GM21717 (cell line): Measurements from ENCODE around the gene EPB41L4B.
"Not testable (repeated sequence)": the region's sequence is repeated elsewhere in the genome, so short reads cannot be mapped to it uniquely, and the experiment has no call there.

ENCODE experiments used
- ATAC-seq: cut with Tn5 transposase; IDR thresholded peaks from one replicate; pipeline ENCODE4 v1.9.1; 2021; ENCODE audit warnings: mild to moderate bottlenecking, moderate library complexity; ENCODE audit not compliant: unreplicated experiment

EPB41L4B gene

DNA sequence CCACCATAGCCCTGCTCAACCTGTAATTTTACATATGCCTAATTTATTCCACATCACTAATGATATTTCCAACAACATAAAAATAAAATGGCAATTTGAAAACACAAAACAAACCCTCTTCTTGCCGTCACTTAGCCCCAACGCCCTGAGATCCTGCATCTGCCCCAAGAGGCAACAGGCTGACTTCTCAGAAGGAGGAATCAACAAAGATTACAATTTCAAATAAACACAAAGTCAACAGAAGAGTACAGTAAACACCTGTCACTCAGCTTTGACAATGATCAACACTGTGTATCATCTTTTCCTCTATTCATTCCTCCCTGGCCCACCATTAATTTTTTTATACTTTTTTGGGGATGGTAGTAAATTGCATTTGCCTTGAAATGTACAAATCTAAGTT, 19.8 kb downstream of the EPB41L4B start:
- no peak for ATAC-seq

DNA sequence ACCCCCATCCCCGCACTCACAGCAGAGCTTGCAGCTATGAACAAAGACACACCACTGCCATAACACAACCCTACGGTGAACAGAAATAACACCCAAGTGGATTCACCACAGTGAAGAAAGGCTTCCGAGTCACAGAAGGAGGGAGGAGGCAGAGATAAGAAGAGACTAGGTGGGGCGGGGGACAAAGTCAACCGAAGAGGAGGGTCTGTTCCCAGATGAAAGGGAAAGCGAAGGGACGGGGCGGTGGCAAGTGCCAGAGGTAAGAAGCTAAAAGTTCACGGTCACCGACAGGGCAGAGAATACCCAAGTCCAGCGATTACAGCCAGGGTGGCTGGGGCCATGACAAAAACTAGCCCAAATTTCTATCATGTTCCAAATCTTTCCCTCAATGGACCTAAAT, 21.0 kb downstream of the EPB41L4B start:
- ATAC-seq = no peak

DNA sequence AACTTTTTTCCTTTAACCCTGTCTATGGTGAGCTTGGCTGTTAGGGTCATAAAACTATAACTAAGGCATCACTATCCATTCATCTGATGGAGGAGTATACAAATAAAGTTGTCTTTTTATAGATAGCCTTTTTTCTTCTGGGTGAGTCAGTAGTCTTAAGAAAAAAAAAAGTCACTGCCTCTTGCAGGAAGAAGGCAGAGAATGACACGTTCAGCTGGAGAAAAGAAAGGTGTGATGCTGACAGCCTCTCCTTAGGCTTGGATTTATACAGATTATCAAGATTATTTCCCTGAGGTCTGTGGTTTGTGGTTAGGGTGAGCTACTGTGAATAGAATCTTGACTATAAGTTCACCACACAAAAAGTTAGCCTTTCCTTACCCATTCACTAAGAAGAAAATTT, 23.0 kb downstream of the EPB41L4B start:
- no peak for ATAC-seq

DNA sequence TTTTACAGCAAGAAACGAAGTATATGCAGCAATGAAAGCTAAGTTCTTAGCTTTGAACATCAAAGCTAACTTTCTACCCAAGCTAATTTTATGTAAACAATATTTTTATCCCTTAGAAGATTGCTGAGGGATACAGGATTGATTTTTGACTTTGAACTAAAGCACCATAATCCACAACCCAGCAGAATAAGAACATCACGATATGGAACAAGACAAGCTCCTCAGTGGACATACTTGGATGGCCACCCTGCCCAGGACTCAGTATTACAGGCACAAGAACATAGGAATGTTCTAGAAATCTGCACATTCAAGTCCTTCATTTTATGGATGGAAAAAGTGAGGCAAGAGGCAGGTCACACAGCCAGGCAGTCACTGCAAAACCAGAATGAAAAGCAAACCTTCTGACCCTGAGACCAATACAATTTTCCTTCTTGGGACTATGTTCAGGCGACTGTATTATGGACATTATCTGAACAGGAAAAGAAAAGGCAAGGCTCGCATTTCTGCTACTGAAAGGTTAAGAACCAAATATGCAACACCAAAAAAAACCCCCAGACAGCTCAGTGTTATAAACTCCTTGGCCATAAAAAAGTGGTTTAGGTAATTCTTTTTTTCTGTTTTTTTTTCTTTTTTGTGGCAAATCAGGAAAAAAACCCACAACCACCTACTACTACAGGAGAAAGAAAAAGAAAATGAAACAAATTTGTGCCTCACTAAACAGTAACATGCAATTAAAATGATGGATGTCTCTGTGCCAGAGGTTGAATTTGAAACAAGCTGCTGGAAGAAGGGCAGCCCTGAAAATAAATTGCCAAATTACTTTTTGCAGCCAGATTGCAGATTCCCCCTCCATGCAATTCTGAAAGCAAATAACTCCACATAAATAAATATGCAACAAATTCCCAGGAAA, 25.4 kb downstream of the EPB41L4B start:
- no peak for ATAC-seq

DNA sequence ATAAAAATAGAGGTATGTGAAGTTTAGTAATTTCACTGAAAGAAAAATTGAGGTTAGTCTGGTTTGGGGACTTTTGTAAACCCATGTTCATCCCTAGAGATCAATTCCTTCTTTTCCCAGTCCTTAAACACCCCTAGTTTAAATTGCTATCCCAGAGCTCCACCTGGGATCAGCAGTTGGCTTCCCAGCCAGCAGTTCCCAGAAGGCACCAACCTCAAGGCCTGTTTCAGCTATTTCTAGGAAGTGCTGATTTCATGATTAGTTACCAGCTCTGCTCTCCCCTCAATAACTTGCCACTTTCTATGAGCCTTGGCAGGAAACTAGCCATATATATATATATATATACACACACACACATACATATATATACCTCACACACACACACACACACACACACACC, 30.5 kb downstream of the EPB41L4B start:
- no peak for ATAC-seq

GRCh38 chr9:109289931-109290330, 30.9 kb downstream of the EPB41L4B start:
- no peak for ATAC-seq

DNA sequence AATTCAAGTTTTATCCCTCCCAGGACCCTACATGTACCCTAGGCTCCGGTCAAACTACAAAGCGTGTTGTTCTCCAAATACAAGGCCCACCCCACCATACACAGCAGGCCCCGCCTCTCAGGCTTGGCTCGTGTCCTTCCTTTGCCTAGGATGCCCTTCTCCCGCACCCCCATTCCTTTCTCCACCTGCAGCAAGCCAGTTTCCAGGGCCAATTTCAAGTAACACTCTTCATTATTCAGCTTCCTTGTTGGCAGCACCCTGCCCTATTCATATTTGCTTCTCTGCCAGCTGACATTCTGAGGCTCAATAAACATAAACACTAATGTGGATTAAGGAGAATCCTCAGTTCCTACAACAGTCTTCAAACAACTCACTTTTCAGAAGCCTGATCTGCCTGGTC, 31.7 kb downstream of the EPB41L4B start:
- ATAC-seq = no peak

- ATAC-seq = no peak
These were observed 33.9 kb downstream of the EPB41L4B start for GRCh38 chr9:109286981-109287380.

DNA sequence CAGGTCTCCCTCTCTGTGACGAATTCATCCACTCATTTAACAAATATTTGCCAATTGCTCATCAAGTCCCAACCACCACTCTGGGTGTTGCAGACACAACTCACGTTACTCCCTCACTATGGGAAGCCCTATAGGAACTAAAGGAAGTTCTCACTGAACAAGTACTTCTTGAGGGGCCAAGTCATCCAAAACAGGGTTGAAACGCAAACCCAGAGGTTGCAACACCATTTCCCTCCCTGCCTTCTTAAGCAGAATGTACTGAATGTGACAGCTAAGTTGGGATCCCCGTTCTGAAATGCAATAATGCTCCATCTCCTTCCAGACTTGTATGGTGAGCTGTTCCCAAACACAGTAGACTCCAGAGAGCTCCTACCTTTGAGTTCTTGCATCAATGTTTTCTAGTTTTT, 34.3 kb downstream of the EPB41L4B start:
- no peak for ATAC-seq

GRCh38 chr9:109283672-109284071, 37.2 kb downstream of the EPB41L4B start:
- ATAC-seq = not testable (repeated sequence)

GRCh38 chr9:109283012-109283411, 37.8 kb downstream of the EPB41L4B start:
- ATAC-seq = no peak

GRCh38 chr9:109282302-109282701, 38.6 kb downstream of the EPB41L4B start:
- no peak for ATAC-seq

GRCh38 chr9:109281518-109281917, 39.3 kb downstream of the EPB41L4B start:
- ATAC-seq = no peak

GRCh38 chr9:109278848-109279247, 42.0 kb downstream of the EPB41L4B start:
- no peak for ATAC-seq

DNA sequence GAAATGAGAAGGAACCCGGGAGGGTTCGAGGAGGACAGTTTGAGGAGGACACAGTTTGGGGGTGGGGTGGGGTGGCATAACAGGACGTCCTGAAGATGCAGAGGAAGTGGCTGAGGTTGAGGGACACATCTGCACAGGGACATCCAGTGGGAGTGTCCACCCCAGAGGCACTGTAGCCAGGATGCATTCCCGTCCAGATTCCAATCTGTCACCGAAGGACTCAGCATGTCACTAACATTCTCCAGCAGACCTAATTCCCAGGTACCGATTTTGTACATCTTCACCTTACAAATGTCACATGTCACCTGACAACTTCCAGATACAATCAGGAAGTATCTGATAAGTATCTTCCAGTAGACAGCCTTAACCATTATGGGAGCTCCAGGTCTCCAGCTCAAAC, 42.6 kb downstream of the EPB41L4B start:
- ATAC-seq = no peak

- no peak for ATAC-seq
These were observed 43.4 kb downstream of the EPB41L4B start for GRCh38 chr9:109277451-109277850.

GRCh38 chr9:109276469-109277440, 44.1 kb downstream of the EPB41L4B start:
- no peak for ATAC-seq

DNA sequence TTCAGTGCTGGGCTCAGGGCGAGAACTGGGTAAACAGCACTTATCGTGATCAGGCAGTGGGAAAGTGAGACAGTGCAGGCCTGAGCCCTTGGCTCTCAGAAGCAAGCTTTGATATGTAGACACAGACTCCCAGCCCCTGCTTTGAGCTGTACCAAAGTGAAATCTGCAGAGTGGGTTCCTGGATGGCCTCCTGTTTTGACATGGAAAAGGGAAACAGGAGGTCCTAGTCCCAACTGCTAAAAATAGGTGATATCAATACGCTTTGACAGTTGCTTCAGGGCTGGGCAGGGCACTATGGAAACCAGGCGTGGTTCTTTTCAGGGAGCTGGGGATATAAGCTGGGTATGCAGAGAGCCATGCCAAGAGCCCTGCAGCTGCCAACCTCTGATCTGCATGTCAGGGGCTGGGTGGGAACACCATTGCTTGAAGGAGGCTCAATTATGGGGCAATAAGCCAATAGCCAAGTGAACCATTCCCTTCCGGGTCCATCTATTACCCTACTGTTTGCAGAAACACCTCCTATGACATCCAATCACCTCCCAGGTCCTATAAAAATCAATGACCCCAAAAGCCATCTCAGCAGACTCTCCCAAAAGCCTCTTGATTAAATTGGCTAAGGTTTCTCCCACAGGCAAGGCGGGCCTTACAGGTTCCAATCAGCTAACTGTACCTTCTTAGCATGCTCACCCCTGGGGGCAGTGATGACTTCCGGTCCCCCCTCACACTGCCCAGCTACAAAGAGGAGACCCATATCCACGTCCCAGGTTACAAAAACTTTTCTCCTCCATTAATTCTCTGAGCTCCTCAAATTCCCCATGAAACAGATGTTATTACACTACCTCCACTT, 45.8 kb downstream of the EPB41L4B start:
- no peak for ATAC-seq

DNA sequence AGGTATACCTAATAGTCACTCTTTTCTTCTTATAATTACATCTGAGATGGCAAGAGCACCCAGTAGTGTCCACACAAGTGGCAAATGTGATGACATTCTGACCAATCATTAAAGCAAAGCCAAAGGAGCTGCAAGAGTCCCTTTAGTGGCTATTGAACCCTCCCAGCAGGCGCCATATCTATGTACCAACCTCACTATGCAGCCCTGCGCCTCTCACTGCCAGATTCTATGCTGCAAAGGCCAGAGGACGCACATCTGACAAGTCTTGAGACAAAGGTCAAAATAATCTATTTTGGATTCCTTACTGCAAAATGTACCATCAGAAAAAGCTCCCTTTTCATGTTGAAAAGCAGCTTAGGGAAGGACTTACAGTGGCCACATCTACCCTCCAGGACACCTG, 47.0 kb downstream of the EPB41L4B start:
- ATAC-seq = no peak

GRCh38 chr9:109272745-109273144, 48.1 kb downstream of the EPB41L4B start:
- no peak for ATAC-seq

DNA sequence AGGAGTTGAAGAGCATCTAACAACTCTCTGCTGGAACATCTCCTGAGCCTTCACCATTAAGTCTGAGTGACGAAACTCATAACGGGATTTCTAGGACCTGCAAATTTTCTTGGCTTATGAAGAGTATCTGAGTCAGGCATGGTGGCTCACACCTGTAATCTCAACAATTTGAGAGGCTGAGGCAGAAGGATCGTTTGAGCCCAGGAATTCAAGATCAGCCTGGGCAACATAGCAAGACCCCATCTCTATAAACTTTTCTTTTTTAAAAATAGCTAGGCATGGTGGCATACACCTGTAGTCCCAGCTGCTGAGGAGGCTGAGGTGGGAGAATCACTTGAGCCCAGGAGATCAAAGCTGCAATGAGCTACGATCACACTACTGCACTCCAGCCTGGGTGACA, 48.8 kb downstream of the EPB41L4B start:
- no peak for ATAC-seq
